GM21526 (cell line): Measurements from ENCODE around the gene RAD18.

Experiments used
- ATAC-seq: cut with Tn5 transposase; IDR thresholded peaks from one replicate; pipeline ENCODE4 v1.9.1; 2021; ENCODE audit warnings: moderate library complexity; ENCODE audit not compliant: unreplicated experiment, low FRiP score

The RAD18 gene, protein sequence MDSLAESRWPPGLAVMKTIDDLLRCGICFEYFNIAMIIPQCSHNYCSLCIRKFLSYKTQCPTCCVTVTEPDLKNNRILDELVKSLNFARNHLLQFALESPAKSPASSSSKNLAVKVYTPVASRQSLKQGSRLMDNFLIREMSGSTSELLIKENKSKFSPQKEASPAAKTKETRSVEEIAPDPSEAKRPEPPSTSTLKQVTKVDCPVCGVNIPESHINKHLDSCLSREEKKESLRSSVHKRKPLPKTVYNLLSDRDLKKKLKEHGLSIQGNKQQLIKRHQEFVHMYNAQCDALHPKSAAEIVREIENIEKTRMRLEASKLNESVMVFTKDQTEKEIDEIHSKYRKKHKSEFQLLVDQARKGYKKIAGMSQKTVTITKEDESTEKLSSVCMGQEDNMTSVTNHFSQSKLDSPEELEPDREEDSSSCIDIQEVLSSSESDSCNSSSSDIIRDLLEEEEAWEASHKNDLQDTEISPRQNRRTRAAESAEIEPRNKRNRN

DNA sequence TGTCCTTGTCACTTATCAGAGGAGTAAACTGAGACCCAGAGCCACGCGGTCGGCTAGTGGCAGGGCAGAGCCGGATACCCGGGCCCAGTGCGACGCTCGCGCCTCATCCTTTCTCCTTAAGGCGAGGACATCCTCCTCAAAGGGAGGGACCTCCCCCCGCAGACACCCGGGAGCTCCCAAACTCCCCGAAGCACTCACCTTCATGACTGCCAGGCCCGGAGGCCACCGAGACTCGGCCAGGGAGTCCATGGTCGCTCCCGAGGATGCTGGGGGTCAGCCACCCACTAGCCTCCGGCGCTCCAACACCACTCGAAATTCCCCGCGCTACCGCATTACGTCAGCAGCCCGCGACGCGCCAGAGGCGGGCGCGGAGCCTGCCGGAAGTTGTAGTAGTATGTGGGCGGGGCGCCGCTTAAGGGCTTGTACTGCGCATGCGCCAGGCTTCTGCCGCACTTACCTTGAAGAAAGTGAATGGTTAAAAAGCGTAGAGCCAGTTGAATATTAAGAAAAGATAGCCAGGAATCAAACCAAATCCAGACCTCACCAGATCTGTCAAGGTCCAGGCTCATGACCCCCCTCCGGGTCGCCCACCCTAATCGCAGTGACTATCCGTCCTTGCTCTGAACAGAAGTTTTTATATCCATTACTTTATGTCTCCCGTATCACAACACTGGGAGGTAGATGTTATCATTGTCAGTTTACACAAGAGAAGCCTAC is at the start of gene RAD18:
Gene RAD18, minus strand, starts transcription at position 336 of the 717 bp plus-strand sequence. Its CDS starts 87 bp downstream, at position 249.
- ATAC-seq, result peak; percentile 90

DNA sequence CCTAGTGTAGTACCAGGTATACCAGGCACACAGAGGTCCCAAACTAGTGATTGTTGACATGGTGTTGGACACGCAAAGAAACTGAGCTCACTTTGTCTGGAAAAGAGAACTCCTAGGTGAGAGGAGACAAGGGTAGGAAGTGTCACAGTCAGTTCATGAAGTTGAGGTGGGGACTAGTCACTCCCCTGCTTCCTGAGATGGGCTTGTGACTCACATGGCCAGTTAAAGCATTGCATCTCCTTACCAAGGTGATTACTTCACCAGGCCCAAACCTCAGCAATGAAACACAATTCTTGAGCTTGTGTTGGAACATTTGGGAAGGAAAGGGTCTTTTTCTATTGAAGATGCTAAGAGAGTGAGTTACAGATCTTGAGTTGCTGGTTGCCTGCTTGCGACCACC is 49.2 kb upstream of the RAD18 start:
- no peak for ATAC-seq

DNA sequence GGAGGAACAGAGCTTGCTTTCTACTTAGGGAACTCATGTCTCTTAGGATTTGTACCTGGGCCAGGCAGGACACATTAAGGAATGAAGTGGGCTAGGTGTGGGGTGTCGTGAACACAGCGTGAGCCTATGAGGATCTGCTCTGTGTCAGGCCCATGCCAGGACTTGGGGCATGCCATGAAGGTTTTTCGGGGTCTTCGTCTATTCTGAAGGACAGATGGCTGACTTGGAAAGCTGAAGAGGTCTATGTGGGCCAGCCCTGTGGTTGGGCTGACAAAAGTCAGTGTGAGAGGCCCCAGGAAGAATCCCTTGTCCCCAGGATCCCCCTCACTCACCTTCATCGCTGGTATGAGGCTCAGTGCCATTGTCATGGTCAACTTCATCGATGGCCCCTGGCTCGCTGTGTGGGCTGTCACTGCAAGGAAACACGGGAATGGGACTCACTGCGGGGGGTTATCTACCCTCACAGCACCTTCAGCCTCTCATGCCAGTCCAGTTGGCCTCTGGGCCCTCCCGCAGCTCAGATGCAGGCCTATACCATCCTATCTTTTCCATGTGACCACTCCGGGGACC is 46.8 kb upstream of the RAD18 start:
- no peak for ATAC-seq

DNA sequence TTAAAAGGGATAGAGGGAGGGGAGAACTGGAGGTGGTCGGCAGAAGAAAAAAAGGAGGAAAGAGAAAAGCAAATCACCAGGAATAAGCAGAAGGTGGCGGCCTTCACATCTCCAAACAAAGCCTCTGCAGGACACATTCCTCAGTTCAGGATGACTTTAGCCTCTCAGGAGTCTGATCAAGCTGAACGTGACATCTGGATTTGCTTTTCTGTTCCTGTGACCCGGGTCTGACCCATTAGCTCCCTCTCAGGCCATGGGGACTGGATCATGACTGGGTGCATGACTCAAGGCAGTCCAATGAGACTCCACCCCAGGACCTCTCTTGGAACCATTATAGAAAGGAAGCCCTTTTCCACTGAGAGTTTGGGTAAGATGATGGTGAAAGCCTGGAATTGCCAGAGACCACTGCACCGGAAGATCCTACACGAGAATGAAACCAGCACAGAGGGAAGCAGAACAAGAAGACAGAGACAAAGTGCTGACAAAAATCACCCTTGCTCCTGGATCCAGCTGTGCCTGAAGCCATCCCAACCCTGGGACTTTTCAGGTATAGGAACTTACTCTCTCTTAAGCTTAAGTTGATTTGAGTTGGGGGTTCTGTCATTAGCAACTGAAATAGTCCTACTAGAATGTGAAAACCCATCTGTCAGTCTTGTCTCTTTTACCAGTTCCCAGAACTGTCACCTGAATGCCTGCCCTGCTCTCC is 45.4 kb upstream of the RAD18 start:
- ATAC-seq, result no peak

DNA sequence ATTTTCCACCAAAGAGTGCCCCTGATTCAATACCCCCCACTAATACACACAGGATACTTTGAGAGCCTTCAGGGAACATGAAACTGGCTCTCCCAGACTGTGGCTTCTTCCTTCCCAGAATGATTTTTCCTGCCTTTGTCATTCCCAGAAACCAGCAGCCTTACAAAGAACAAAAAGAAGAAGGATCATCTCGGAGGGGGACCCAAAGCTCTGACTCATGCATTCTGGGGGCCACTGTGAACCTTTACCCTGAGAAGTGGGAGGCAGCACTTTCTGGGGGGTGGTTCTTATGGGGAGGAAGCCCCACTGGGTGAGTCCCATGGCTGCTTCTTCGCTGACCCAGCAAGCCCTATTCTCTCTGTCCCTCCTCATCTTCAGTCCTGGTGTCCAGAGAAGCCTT is 44.7 kb upstream of the RAD18 start:
- ATAC-seq, result no peak

DNA sequence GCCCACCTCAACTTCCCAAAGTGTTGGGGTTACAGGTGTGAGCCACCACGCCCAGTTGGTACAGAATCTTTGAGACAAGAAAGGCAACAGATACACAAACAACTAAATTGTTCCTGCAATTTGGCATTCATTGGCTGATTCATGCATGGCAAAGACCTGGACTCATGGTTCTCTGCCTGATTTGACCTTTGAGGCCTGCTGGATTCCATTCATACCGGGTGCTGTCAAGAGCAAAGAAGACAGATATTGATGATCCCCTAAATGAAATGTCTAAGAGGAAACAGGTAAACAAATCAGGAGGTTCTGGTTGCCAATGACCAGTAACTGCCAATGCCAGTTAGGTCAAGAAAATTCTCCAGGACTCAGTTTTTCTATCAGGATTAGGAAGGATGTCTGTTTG is 43.9 kb upstream of the RAD18 start:
- no peak for ATAC-seq

DNA sequence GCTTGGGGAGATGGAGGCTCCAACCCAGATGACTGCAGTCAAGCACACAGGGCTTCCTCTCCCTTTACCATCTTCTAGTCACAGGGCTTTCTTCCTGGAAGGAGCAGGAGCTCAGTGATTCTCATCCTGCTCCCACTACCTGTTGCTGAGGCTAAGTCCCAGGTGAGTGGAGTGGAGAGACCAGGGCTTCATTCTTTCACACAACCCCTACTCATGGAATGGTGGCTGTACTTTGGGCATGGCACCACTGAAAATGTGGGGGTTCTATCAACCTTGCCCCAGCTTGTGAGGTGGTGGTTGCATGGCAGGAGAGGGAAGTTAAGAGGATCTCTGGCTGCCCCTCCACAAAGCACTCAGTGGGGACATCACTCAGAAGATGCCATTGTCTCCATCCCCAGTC is 36.8 kb upstream of the RAD18 start:
- no peak for ATAC-seq

DNA sequence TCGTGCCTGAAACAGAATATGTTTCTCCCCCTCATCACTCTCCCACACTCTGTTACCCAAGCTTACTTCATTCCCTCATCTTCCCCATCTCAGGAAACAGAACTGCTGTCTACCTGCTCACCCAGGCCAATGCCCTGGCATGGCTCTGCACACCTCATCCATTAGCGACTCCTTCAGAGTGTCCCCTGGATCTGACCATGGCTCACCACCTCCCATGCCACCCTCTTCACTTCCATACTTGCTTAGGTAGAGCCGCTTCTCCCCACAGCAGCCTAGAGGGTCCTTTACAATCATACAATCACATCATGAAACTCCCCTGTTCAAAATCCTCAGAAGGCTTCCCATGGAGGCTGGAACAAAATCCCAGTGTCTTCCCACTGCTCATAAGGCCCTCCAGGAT is 33.9 kb upstream of the RAD18 start:
- ATAC-seq, result no peak

DNA sequence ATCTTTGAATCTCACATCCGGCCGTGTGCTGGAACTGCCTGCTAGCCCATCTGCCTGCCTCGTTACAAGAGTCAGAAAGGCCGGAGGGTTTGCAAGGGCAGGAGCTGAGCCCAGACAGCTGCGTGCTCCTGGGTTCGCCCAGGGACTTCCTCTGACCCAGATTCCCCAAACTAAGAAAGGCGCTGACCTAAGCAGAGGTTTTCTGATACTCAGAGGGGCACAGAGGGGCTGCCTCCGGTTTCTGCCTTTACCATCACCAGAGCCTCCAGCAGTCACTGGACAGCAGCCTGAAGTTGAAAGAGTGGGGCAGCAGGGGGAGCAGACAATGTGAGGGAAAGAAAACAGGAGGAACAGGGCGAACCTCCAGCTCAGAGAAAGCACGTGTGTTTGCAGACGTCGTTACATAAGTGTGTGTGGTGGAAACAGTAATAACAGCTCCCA is 33.4 kb upstream of the RAD18 start:
- ATAC-seq, result no peak

DNA sequence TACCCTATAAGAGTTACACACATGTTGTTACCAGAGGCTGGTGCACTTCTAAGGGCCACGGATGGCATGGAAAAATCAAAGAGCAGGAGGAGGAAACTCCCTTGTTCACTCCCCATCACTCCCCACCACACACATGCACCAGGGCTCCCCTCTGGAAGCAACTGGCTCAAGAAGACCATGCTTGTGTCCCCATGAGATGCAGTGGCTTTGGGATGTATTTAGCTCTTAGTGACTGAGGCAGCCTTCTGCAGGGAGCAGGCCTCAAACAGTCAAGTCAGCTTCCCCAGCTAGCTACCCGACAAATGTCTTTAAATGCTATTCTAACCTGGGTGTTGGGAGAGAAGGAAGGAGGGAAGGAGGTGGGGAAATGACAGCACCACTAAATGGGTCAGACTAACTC is 32.9 kb upstream of the RAD18 start:
- no peak for ATAC-seq

DNA sequence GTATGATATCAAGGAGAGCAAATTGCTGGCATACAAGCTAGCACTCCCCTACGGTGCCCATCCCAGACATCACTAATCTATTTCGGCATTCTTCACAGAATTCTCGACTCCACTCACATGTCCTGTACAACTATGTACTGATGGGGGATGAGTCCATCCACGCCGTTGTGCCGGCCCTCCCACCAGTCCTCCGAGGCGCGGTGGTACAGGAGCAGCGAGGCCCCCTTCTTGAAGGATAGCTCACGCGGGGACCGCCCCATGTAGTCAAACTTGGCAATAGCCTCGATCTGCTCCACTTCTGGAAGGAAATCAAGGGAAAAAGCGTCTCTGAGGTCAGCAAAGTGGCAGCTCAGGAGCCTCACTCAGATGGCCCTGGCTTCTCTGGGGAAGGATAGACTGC is 31.0 kb upstream of the RAD18 start:
- ATAC-seq, result no peak

DNA sequence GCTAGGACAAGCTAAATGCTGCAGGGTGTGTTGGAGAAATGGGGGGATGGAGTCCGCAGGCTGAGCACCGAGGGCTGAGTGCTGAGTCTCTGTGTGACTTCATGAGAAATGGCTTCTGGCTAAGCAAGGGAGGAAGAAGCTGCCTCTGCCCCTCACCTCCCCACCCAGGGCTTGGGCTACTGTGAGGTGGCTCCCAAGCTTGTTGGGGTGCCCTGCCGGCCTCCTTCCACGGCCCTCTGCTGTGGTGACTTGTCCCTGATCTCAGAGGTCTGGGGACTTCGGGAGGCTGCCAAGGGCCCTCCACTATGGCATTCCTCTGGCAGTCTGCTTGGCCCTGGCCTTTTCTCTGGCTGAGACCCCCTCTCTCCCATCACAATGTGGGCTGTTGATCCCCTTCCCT is 30.1 kb upstream of the RAD18 start:
- ATAC-seq, result no peak

DNA sequence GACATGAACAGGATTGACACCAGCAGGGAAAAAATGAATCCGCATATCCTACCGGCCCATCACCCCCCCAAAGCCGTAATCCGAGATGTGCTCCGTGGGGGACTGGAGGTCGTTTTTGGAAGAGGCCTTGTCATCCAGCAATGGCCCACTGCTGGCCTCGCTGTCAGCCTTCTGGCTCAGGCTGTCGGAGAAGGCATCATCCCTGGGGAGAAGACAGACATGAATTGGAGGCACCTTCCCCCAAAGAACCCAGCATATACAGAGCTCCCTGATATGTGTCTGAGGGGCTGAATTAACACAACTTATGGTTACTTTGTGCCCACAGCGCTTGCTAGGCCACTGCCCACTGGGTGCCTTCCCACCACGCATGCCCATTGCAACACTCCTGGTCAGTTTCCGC is 29.6 kb upstream of the RAD18 start:
- no peak for ATAC-seq

DNA sequence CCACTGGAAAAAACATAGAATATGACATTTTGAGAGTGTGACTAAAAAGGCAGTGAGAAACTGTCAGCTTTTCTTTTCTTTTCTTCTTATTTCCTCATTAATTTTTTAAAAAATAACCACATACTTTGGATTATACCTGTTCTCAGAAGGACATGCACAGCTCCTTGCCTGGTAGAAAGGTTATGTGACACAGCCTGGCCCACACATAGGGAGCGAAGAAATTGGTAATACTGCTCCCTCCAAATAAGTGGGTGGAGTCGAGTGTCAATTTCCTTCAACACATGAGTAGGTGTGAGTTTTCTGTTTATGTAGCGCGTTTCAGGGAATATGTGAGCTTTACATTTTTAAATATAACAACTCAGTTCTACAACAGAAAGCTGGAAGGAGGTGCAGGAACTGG is 28.9 kb upstream of the RAD18 start:
- no peak for ATAC-seq

DNA sequence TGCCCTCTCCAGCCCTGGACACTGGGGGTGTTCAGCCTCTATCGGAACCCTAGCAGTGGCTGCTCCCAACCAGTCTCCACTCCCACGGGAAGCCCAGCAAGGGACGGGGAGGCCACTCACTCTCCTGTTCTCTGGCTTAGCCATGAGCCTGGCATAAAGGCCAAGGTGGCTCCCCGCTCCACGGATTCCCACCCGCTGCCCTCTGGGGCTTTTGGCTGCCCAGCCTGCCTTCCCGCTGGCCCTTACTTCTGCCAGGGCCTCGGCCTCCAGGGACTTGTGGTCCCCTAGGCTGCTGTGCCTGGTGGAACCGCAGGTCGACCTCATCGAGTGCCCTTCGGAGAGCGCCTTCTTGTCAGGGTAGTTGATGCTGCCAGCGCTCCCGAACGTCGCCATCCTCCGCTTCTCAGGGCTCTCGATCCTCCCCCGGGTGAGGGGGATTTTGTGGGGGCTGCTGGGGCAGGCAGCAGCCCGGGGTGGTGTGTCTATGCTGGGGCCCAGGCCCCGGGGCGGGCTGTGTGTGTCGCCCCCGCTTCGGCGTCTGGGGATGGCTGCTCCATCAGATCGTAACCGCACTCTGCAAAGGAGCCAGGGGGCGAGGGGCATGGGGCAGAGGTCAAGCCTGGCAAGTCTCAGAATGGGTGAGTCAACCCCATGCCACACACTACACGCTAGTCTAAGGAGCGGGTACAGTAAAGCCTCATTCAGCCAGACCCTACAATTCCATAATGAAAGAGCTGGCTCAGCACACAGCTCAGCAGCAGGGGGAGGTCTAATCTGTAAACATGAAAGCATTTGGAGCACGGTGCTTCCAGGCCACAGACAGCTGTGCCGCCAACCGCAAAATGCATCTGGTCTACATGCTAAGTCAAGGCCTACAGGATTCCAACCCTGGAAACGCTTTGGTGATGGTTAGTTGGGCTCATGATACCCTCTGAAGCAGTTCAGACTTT is 27.3 kb upstream of the RAD18 start:
- ATAC-seq, result no peak

DNA sequence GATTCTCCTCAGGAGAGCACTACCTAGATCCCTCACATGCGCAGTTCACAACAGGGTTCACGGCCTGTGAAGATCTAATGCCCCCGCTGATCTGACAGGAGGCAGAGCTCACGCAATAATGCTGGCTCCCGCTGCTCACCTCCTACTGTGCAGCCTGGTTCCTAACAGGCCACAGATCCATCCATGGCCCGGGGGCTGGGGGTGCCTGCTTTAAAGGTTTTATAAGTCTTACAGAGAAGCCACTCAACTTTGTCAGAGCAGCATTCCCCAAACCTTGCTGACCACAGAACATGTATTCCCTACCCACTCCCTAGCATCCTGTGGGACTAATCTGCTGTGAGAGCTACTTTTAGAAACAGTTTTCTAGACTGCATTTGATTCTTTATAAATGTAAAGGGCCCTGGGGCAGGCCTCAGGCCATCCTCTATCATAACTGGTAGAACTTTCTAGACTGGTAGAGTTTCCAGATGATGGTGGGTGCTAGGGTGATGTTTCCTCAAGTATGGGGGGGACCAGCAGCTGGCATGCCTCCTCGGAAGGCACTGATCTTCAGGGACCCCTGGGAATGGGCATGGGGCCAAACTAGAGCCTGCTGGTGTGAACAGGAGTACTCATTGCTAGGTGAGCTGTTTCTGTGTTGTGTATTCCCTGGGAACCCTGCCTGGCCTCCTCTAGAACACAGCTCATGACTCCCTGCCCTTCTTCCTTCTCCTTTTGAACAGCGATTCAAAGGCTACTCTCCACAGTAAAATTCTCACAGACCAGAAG is 25.7 kb upstream of the RAD18 start:
- no peak for ATAC-seq

DNA sequence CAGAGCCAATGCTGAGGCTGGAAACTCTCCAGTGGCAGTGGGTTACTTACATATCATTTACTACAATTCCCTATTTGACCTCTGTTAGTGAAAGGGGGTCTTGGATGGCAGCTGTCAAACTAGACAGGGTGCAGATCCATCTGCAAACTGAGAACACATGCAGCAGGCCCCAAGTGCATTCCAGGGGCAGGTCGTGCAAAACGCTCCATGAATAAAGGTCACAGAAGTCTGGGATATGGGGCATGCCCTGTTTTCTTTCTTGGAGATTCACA is 25.0 kb upstream of the RAD18 start:
- ATAC-seq, result no peak

DNA sequence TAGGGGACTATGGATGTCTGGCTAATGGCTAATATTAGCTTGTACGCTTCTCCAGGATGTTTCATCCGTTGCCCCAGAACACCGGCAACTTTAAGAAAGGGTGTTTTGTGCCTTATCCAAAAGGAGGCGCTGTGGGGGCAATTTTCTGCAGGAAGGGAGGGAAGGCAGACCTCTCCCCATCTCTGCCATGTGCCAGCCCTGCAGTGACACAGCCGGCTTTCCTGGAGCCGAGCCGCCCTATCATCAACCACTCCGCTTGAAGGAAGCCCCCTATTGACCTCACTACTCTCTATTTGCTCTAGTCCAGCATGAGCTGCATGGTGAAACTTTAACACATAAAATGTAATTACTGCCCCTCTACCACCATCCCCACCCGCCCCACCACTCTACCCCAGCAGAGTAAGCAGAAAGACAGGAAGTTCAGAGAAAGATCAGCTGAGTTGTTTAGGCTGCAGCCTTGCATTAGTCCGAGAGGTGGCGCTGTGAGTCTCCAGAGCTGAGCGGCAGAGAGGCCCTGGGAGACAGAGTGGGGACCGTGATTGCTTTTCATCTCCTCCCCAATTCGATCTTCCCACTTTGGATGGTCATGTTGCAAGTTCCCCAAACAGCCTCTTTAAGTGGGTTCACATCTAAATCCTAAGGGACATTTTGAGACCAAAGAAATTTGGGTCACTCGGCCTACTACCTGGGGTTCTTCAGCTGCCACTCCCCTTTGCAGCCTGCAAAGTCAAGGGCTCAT is 24.5 kb upstream of the RAD18 start:
- peak; percentile 78 for ATAC-seq

DNA sequence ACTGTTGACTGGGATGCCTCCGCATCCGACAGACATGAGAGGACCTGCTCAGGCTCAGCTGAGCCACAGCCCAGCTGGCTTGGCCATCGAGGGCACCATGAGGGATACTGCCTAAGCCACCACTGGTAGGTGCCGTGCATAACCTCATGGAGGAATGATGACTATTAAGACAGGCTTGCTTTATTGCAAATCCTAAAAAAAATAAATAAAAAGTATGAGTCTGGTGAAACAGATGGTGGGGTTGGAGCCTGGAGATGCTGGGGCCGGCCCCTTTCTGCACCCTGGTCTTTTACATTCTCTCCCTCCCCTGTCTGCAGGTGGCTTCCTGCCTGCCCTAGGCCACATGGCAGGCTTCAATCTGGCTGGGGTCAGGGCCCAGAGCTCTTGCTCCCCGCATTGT is 24.0 kb upstream of the RAD18 start:
- no peak for ATAC-seq
